ENCODE measurements around the gene WNT3A. TPM values are rescaled to one million over a fixed set of nuclear protein-coding genes. Genes with fewer than 3 reads are reported as not detected.

The WNT3A gene
- total and polyA plus RNA-seq, 2 experiments from 2014 or later = 0.07 to 0.65 TPM

DNA sequence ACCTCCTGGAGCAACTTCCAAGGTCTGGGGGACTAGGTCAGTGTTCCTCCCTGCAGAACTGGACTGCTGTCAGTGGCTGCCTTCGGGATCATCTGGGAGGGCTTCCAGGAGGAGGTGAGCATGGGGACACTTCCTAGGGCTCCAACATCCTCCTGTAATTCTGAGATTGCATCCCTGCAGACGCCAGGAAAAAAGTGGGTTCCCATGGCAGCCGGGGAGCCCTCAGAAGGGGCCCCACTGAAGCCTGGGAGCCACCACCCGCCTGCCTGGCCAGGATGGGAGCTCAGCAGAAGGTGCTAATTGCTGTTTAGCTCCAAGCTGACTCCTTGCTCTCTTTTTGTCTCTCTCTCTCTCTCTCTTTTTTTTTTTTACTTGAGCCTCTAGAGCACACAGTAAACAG, 59.6 kb downstream of the WNT3A start:
- H3K27me3 Mint-ChIP-seq (ENCODE audit: insufficient read depth, low read depth, poor library complexity) = peaks cover 58% of the 10 kb centered on the region
- Histone ChIP-seq H4K20me1 (replicated peaks; ENCODE audit: insufficient read depth) (no peaks in the 10 kb centered on the region), H3K27me3 (ENCODE audit: insufficient read depth) (peaks cover 98% of the 10 kb centered on the region), H3K79me2 (replicated peaks; ENCODE audit: insufficient read depth) (no peaks in the 10 kb centered on the region), H2AFZ (no peak overlapping the region), H3K9me2 (ENCODE audit: insufficient read depth) (no peaks in the 10 kb centered on the region), H3K4me3 (no peak overlapping the region), H3K36me3 (ENCODE audit: insufficient read depth) (no peaks in the 10 kb centered on the region), H3F3A (replicated peaks; ENCODE audit: low read depth) (no peaks in the 10 kb centered on the region), H3K4me1 (ENCODE audit: insufficient read depth) (no peaks in the 10 kb centered on the region; the same call in 1 of the 2 replicates), H3K27ac (ENCODE audit: low read depth) (no peak overlapping the region), H3K4me2 (no peak overlapping the region)
- H3K4me1 Mint-ChIP-seq = no peaks in the 10 kb centered on the region
- TF ChIP-seq POLR2AphosphoS5 (IDR thresholded peaks at IDR 0.05; ENCODE audit: low read depth) (no peak), JUNB (IDR thresholded peaks at IDR 0.05; ENCODE audit: unreplicated experiment) (no peak), EZH2 (IDR thresholded peaks at IDR 0.05; ENCODE audit: low read depth, unreplicated experiment) (no peak), CREB1 (CRISPR knock-in tag; IDR thresholded peaks at IDR 0.05; ENCODE audit: low read depth) (no peak)
- TF ChIP-seq, protein P1, sequence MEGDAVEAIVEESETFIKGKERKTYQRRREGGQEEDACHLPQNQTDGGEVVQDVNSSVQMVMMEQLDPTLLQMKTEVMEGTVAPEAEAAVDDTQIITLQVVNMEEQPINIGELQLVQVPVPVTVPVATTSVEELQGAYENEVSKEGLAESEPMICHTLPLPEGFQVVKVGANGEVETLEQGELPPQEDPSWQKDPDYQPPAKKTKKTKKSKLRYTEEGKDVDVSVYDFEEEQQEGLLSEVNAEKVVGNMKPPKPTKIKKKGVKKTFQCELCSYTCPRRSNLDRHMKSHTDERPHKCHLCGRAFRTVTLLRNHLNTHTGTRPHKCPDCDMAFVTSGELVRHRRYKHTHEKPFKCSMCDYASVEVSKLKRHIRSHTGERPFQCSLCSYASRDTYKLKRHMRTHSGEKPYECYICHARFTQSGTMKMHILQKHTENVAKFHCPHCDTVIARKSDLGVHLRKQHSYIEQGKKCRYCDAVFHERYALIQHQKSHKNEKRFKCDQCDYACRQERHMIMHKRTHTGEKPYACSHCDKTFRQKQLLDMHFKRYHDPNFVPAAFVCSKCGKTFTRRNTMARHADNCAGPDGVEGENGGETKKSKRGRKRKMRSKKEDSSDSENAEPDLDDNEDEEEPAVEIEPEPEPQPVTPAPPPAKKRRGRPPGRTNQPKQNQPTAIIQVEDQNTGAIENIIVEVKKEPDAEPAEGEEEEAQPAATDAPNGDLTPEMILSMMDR (conservative IDR thresholded peaks at IDR 0.05; ENCODE audit: low read depth in 2 of 2) = no peak
- TF ChIP-seq, protein P2, sequence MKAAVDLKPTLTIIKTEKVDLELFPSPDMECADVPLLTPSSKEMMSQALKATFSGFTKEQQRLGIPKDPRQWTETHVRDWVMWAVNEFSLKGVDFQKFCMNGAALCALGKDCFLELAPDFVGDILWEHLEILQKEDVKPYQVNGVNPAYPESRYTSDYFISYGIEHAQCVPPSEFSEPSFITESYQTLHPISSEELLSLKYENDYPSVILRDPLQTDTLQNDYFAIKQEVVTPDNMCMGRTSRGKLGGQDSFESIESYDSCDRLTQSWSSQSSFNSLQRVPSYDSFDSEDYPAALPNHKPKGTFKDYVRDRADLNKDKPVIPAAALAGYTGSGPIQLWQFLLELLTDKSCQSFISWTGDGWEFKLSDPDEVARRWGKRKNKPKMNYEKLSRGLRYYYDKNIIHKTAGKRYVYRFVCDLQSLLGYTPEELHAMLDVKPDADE (IDR thresholded peaks at IDR 0.05) = no peak
- no peaks in the 10 kb centered on the region for H3K36me3 Mint-ChIP-seq (ENCODE audit: low read depth)
- no peak overlapping the region; the same call in 2 of the 3 replicates for H3K4me3 Mint-ChIP-seq
- no peak for ATAC-seq
- DNase-seq (ENCODE audit: low spot score) = no peak
- H3K9me3 Mint-ChIP-seq = no peaks in the 10 kb centered on the region
- no peak overlapping the region for H3K27ac Mint-ChIP-seq

DNA sequence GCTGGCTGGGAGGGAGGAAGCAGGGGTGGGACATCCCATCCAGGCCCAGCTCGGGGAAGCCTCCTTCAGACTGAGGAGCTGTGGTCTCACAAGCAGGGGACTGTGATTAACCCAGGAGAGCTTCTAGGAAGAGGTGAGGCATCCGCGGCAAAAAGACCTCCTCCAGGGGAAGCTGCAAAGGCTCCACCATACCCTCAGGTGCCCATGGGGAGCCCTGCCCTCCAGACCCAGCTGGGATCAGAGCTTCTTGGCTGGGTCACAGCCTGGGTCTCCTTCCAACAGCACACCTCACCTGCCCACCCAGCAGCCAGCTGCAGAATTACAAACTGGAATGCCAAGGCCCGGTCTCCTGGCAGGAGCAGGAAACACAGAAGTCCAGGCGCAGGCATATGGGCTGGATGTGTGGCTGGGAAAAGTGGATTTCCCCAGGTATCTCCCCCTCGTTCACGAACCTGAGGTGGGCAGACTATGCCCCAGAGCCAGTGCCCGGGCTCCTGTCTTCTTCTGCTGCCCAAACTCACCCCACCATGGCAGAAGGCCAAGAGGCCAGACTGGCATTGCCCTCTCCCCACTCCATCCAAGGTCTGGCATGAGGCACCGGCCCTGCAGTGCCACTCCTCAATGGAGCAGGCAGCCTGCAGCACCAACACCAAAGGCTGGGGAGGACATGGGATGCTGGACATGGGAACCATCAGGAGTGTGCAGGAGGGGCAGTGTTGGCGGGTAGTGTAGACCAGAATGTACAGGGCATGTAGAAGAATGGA, 60.3 kb downstream of the WNT3A start:
- Histone ChIP-seq H3K9me2 (ENCODE audit: insufficient read depth) (no peaks in the 10 kb centered on the region), H3K27me3 (ENCODE audit: insufficient read depth) (peaks cover 98% of the 10 kb centered on the region), H3K4me2 (no peak overlapping the region), H3K4me3 (no peak overlapping the region), H3K4me1 (ENCODE audit: insufficient read depth) (no peaks in the 10 kb centered on the region), H4K20me1 (replicated peaks; ENCODE audit: insufficient read depth) (no peaks in the 10 kb centered on the region), H3K36me3 (ENCODE audit: insufficient read depth) (no peaks in the 10 kb centered on the region), H3F3A (replicated peaks; ENCODE audit: low read depth) (no peaks in the 10 kb centered on the region), H2AFZ (no peak overlapping the region), H3K79me2 (replicated peaks; ENCODE audit: insufficient read depth) (no peaks in the 10 kb centered on the region), H3K27ac (ENCODE audit: low read depth) (no peak overlapping the region)
- Mint-ChIP-seq H3K27me3 (ENCODE audit: insufficient read depth, low read depth, poor library complexity) (peaks cover 54% of the 10 kb centered on the region), H3K4me3 (no peak overlapping the region; the same call in 2 of the 3 replicates), H3K9me3 (no peaks in the 10 kb centered on the region), H3K4me1 (no peaks in the 10 kb centered on the region), H3K27ac (no peak overlapping the region), H3K36me3 (ENCODE audit: low read depth) (no peaks in the 10 kb centered on the region)
- DNase-seq (ENCODE audit: low spot score) (no peak), ATAC-seq (no peak)
- TF ChIP-seq STAT1 (IDR thresholded peaks at IDR 0.05; ENCODE audit: unreplicated experiment) (no peak), EZH2 (IDR thresholded peaks at IDR 0.05; ENCODE audit: low read depth, unreplicated experiment) (no peak), ZNF331 (CRISPR knock-in tag; IDR thresholded peaks at IDR 0.05; ENCODE audit: low read depth) (no peak), NANOG (IDR thresholded peaks at IDR 0.05; ENCODE audit: borderline replicate concordance) (no peak), POLR2AphosphoS5 (IDR thresholded peaks at IDR 0.05; ENCODE audit: low read depth) (no peak)
- TF ChIP-seq, protein P1 (conservative IDR thresholded peaks at IDR 0.05; ENCODE audit: low read depth in 2 of 2) = no peak
- TF ChIP-seq, protein P3, sequence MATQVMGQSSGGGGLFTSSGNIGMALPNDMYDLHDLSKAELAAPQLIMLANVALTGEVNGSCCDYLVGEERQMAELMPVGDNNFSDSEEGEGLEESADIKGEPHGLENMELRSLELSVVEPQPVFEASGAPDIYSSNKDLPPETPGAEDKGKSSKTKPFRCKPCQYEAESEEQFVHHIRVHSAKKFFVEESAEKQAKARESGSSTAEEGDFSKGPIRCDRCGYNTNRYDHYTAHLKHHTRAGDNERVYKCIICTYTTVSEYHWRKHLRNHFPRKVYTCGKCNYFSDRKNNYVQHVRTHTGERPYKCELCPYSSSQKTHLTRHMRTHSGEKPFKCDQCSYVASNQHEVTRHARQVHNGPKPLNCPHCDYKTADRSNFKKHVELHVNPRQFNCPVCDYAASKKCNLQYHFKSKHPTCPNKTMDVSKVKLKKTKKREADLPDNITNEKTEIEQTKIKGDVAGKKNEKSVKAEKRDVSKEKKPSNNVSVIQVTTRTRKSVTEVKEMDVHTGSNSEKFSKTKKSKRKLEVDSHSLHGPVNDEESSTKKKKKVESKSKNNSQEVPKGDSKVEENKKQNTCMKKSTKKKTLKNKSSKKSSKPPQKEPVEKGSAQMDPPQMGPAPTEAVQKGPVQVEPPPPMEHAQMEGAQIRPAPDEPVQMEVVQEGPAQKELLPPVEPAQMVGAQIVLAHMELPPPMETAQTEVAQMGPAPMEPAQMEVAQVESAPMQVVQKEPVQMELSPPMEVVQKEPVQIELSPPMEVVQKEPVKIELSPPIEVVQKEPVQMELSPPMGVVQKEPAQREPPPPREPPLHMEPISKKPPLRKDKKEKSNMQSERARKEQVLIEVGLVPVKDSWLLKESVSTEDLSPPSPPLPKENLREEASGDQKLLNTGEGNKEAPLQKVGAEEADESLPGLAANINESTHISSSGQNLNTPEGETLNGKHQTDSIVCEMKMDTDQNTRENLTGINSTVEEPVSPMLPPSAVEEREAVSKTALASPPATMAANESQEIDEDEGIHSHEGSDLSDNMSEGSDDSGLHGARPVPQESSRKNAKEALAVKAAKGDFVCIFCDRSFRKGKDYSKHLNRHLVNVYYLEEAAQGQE (IDR thresholded peaks at IDR 0.05; ENCODE audit: unreplicated experiment) = no peak

Measured in GM23338 (cell line).